Left forelimb (tissue), 1 donor: ENCODE data around the gene STAB2.

Experiments
- DNase-seq: peaks from one replicate; pipeline ENCODE4 v3.0.0-alpha.2; 2018; ENCODE audit warnings: low spot score

STAB2 gene

GRCh38 chr12:103696101-103696500 lies 109.0 kb downstream of the STAB2 start:
- DNase-seq = no peak

GRCh38 chr12:103697971-103698751 lies 111.1 kb downstream of the STAB2 start:
- DNase-seq = no peak

GRCh38 chr12:103698752-103699560 lies 111.9 kb downstream of the STAB2 start:
- no peak for DNase-seq

- no peak for DNase-seq
Measured at GRCh38 chr12:103705098-103705497, 118.0 kb downstream of the STAB2 start.

- DNase-seq = no peak
Measured at GRCh38 chr12:103705927-103706326, 118.9 kb downstream of the STAB2 start.

GRCh38 chr12:103707446-103707845 lies 120.4 kb downstream of the STAB2 start:
- DNase-seq = no peak

GRCh38 chr12:103710544-103710943 lies 123.5 kb downstream of the STAB2 start:
- DNase-seq = no peak

GRCh38 chr12:103712216-103712615 lies 125.1 kb downstream of the STAB2 start:
- no peak for DNase-seq

GRCh38 chr12:103715494-103715893 lies 128.4 kb downstream of the STAB2 start:
- DNase-seq = no peak

GRCh38 chr12:103716517-103717196 lies 129.6 kb downstream of the STAB2 start:
- DNase-seq = no peak

- no peak for DNase-seq
Measured at GRCh38 chr12:103725398-103725797, 138.3 kb downstream of the STAB2 start.

- no peak for DNase-seq
Measured at GRCh38 chr12:103727638-103728037, 140.6 kb downstream of the STAB2 start.

- DNase-seq = no peak
Measured at GRCh38 chr12:103728323-103728722, 141.2 kb downstream of the STAB2 start.

GRCh38 chr12:103729499-103729898 lies 142.4 kb downstream of the STAB2 start:
- no peak for DNase-seq

- DNase-seq = no peak
Measured at GRCh38 chr12:103731539-103731938, 144.5 kb downstream of the STAB2 start.

GRCh38 chr12:103734863-103735262 lies 147.8 kb downstream of the STAB2 start:
- no peak for DNase-seq

- no peak for DNase-seq
Measured at GRCh38 chr12:103735291-103735690, 148.2 kb downstream of the STAB2 start.

- DNase-seq = no peak
Measured at GRCh38 chr12:103736572-103736971, 149.5 kb downstream of the STAB2 start.

- DNase-seq = no peak
Measured at GRCh38 chr12:103737881-103738280, 150.8 kb downstream of the STAB2 start.

GRCh38 chr12:103742349-103742932 lies 155.4 kb downstream of the STAB2 start:
- DNase-seq = no peak

GRCh38 chr12:103743788-103744187 lies 156.7 kb downstream of the STAB2 start:
- DNase-seq = no peak

- DNase-seq = no peak
Measured at GRCh38 chr12:103745962-103746361, 158.9 kb downstream of the STAB2 start.
